Liver (tissue), 9 donors: ENCODE data around the gene WDR1. TPM values are rescaled to one million over a fixed set of nuclear protein-coding genes. Genes with fewer than 3 reads are reported as not detected.

Experiments
- DNase-seq: peaks from one replicate; pipeline ENCODE4 v3.0.0-alpha.2; 2017; ENCODE audit warnings: low spot score
- H3K27ac ChIP-seq, 2 donors: one replicate each; pipeline ENCODE4 v1.7.0; 2013; ENCODE audit warnings: inconsistent platforms in 2 of 2, low read length in 2 of 2, control low read depth in 1 of 2, low read depth in 1 of 2, mild to moderate bottlenecking in 1 of 2
- H3K27me3 ChIP-seq, 4 donors: one replicate each; pipeline versions ENCODE4 v1.6.1 to v1.7.0; 2013; ENCODE audit warnings: low read length in 3 of 4, inconsistent platforms in 1 of 4, mild to moderate bottlenecking in 1 of 4, moderate library complexity in 1 of 4; ENCODE audit not compliant: control insufficient read depth in 4 of 4, insufficient read depth in 4 of 4
- H3K36me3 ChIP-seq, 4 donors: one replicate each; pipeline versions ENCODE4 v1.6.1 to v1.7.0; 2013; ENCODE audit warnings: low read length in 3 of 4, mild to moderate bottlenecking in 3 of 4, low read depth in 1 of 4, moderate library complexity in 1 of 4; ENCODE audit not compliant: control insufficient read depth in 4 of 4, insufficient read depth in 3 of 4
- H3K4me1 ChIP-seq, 4 donors: one replicate each; pipeline versions ENCODE4 v1.6.1 to v1.7.0; 2013; ENCODE audit warnings: low read length in 3 of 4, mild to moderate bottlenecking in 3 of 4, moderate library complexity in 1 of 4; ENCODE audit not compliant: control insufficient read depth in 4 of 4, insufficient read depth in 4 of 4
- H3K4me3 ChIP-seq, 3 donors: one replicate each; pipeline versions ENCODE4 v1.6.1 to v1.7.0; 2013; ENCODE audit warnings: low read length in 3 of 3, control low read depth in 1 of 3, low read depth in 1 of 3, mild to moderate bottlenecking in 1 of 3
- H3K9ac ChIP-seq, 2 donors: one replicate each; pipeline ENCODE4 v1.7.0; 2013; ENCODE audit warnings: low read length in 2 of 2, mild to moderate bottlenecking in 2 of 2, moderate library complexity in 2 of 2, control low read depth in 1 of 2, low read depth in 1 of 2
- H3K9me3 ChIP-seq, 4 donors: one replicate each; pipeline versions ENCODE4 v1.6.1 to v1.7.0; 2013; ENCODE audit warnings: low read length in 3 of 4; ENCODE audit not compliant: control insufficient read depth in 4 of 4
- ATF3 ChIP-seq: IDR thresholded peaks from 2 replicates; pipeline ENCODE4 v1.6.1; 2016; ENCODE audit warnings: antibody characterized with exemption
- CTCF ChIP-seq: fragments of 150-350 bp; IDR thresholded peaks from 2 replicates; pipeline ENCODE4 v1.5.1; 2017; ENCODE audit warnings: improper control_type of control experiment, low read depth, low read length; ENCODE audit not compliant: missing input control
- EGR1 ChIP-seq, 2 donors: IDR thresholded peaks; 2 replicates each; pipeline ENCODE4 v1.6.1; 2016 to 2018; ENCODE audit warnings: antibody characterized with exemption in 2 of 2, low read depth in 2 of 2
- FOXA1 ChIP-seq: IDR thresholded peaks from 2 replicates; pipeline ENCODE4 v1.6.1; 2016; ENCODE audit warnings: antibody characterized with exemption
- FOXA2 ChIP-seq: IDR thresholded peaks from 2 replicates; pipeline ENCODE4 v1.6.1; 2016; ENCODE audit warnings: antibody characterized with exemption
- GABPA ChIP-seq, 2 donors: IDR thresholded peaks in 1 of 2; conservative IDR thresholded peaks in 1 of 2; 2 replicates each; pipeline ENCODE4 v1.6.1; 2016; ENCODE audit warnings: antibody characterized with exemption in 2 of 2, mild to moderate bottlenecking in 1 of 2, moderate library complexity in 1 of 2
- HNF4A ChIP-seq, 2 donors: conservative IDR thresholded peaks; 2 replicates each; pipeline ENCODE4 v1.6.1; 2016; ENCODE audit warnings: antibody characterized with exemption in 2 of 2, mild to moderate bottlenecking in 2 of 2
- HNF4G ChIP-seq: IDR thresholded peaks from 2 replicates; pipeline ENCODE4 v1.6.1; 2016; ENCODE audit warnings: antibody characterized with exemption
- JUND ChIP-seq, 2 donors: IDR thresholded peaks; 2 replicates each; pipeline ENCODE4 v1.6.1; 2016; ENCODE audit warnings: antibody characterized with exemption in 2 of 2
- MAX ChIP-seq: IDR thresholded peaks from 2 replicates; pipeline ENCODE4 v1.6.1; 2016; ENCODE audit warnings: antibody characterized with exemption
- NR2F2 ChIP-seq: IDR thresholded peaks from 2 replicates; pipeline ENCODE4 v1.6.1; 2016; ENCODE audit warnings: antibody characterized with exemption
- REST ChIP-seq: IDR thresholded peaks from 2 replicates; pipeline ENCODE4 v1.6.1; 2016; ENCODE audit warnings: antibody characterized with exemption, mild to moderate bottlenecking
- RXRA ChIP-seq, 2 donors: IDR thresholded peaks; 2 replicates each; pipeline ENCODE4 v1.6.1; 2017 to 2018; ENCODE audit warnings: antibody characterized with exemption in 2 of 2, mild to moderate bottlenecking in 1 of 2
- SP1 ChIP-seq: IDR thresholded peaks from 2 replicates; pipeline ENCODE4 v1.6.1; 2018; ENCODE audit warnings: antibody characterized with exemption, mild to moderate bottlenecking
- YY1 ChIP-seq: IDR thresholded peaks from 2 replicates; pipeline ENCODE4 v1.6.1; 2016; ENCODE audit warnings: antibody characterized with exemption, mild to moderate bottlenecking
- WGBS: extraction: QIAGEN DNeasy Blood & Tissue Kit; methylation state at CpG from one replicate; pipeline ENCODE4 v1.1.7; 2013; 5-methylcytosine and 5-hydroxymethylcytosine counted together
- polyA plus RNA-seq, 2 donors: library from polyadenylated mRNA; stranded (reverse) in 1 of 2; unstranded in 1 of 2; fragments of 200-250 nt in 1 of 2; fragments of >200 nt in 1 of 2; fragmentation: Nextera tagmentation in 1 of 2; extraction: Ambion mirVana in 1 of 2; gene quantifications; one replicate each; pipeline versions ENCODE4 v1.2.1 to v1.2.3, GENCODE V29; 2013 to 2015
- total RNA-seq, 2 donors: library from RNA; depleted of rRNA; stranded (reverse); fragments of >200 nt; gene quantifications; one replicate each; pipeline ENCODE4 v1.2.3, GENCODE V29; 2014
- donor health status: healthy.
- donor health status: healthy.
- donor health status: healthy.
- donor health status: healthy.
- donor health status: healthy.

The WDR1 gene
- total and polyA plus RNA-seq, 4 donors: 31.1 to 97.4 (median 65.7) TPM

- TF ChIP-seq FOXA1 (no peak), MAX (peak; percentile 37), NR2F2 (no peak), FOXA2 (no peak), JUND (IDR thresholded peaks at IDR 0.05) (no peak), CTCF (no peak), EGR1 (IDR thresholded peaks at IDR 0.05; ENCODE audit: low read depth in 2 of 2) (no peak), HNF4G (peak; percentile 81)
Observed at GRCh38 chr4:10121568-10122208, 5.1 kb upstream of the WDR1 start (continued).

GRCh38 chr4:10120943-10121567 is 4.5 kb upstream of the WDR1 start:
- Histone ChIP-seq H3K4me3 (no peak overlapping the region), H3K9ac (peak overlapping the region in 1 of 2 donors; percentile 87), H3K27me3 (no peaks in the 10 kb centered on the region), H3K9me3 (no peaks in the 10 kb centered on the region), H3K4me1 (peaks cover 0 to 14% (median 5%) of the 10 kb centered on the region in 4 donors), H3K27ac (peak overlapping the region; percentile 51 to 79), H3K36me3 (no peaks in the 10 kb centered on the region)
- peak; percentile 47 for DNase-seq
- 53% methylated on average over 11 of the region's 11 CpGs for WGBS
- TF ChIP-seq EGR1 (IDR thresholded peaks at IDR 0.05; ENCODE audit: low read depth in 2 of 2) (peak; percentile 32 to 49), RXRA (IDR thresholded peaks at IDR 0.05) (peak in 1 of 2 donors; percentile 14), ATF3 (no peak), MAX (peak; percentile 30), SP1 (peak; percentile 53), HNF4A (conservative IDR thresholded peaks at IDR 0.05) (peak in 1 of 2 donors; percentile 56)

GRCh38 chr4:10119773-10120172 is 3.2 kb upstream of the WDR1 start:
- TF ChIP-seq JUND (IDR thresholded peaks at IDR 0.05) (no peak), CTCF (no peak), GABPA (IDR thresholded peaks at IDR 0.05 in 1 of 2, conservative IDR thresholded peaks at IDR 0.05 in 1 of 2) (no peak), MAX (no peak), ATF3 (no peak), REST (no peak), SP1 (no peak), FOXA1 (no peak), YY1 (no peak), HNF4A (conservative IDR thresholded peaks at IDR 0.05) (no peak), RXRA (IDR thresholded peaks at IDR 0.05) (no peak)
- 96% methylated on average over 7 of the region's 7 CpGs for WGBS
- no peak overlapping the region for H3K4me3 ChIP-seq
- peaks cover 0 to under 1% (median 0%) of the 10 kb centered on the region in 4 donors for H3K36me3 ChIP-seq
- H3K9ac ChIP-seq: no peak overlapping the region
- H3K27ac ChIP-seq: no peak overlapping the region
- H3K27me3 ChIP-seq: no peaks in the 10 kb centered on the region
- H3K4me1 ChIP-seq: peaks cover 5 to 23% (median 15%) of the 10 kb centered on the region in 4 donors
- H3K9me3 ChIP-seq: no peaks in the 10 kb centered on the region
- no peak for DNase-seq
